Measurements from ENCODE around the gene TNFRSF1A. TPM values are rescaled to one million over a fixed set of nuclear protein-coding genes. Genes with fewer than 3 reads are reported as not detected.
A peak's percentile ranks its signal among the peaks of the same experiment; 100 is the strongest.

The TNFRSF1A gene
- total and polyA plus RNA-seq, 9 of the 15 experiments (the other 6 are each of a cell fraction or from before 2014, with no cell fraction given) = 0.76 to 43.5 (median 30.0) TPM

GRCh38 chr12:6376079-6376869 is 34.4 kb upstream of the TNFRSF1A start (continued):
- TF ChIP-seq RAD21 (CRISPR knock-in tag; conservative IDR thresholded peaks at IDR 0.05 in 1 of 2, IDR thresholded peaks at IDR 0.05 in 1 of 2) (0 out of 4 replicates have a peak, but pooled peaks of 1 of the 2 experiments have one; percentile 22), SRSF3 (IDR thresholded peaks at IDR 0.05; ENCODE audit: insufficient read depth, low read length) (no peak), CTCF (IDR thresholded peaks at IDR 0.05 in 2 of 3, conservative IDR thresholded peaks at IDR 0.05 in 1 of 3; ENCODE audit: insufficient read depth in 2 of 3, low read depth in 1 of 3, low read length in 3 of 3) (peak; percentile 23 to 33 (median 33); a peak in 2 of 6 replicates), TEAD4 (IDR thresholded peaks at IDR 0.05; ENCODE audit: low read length) (peak; percentile 28; the same call in 1 of the 2 replicates), TEAD4 (CRISPR knock-in tag; IDR thresholded peaks at IDR 0.05; ENCODE audit: borderline replicate concordance) (peak; percentile 89), ZFX (CRISPR knock-in tag; IDR thresholded peaks at IDR 0.05) (peak; percentile 35; the same call in 1 of the 2 replicates), MGA (IDR thresholded peaks at IDR 0.05) (peak; percentile 57; the same call in 1 of the 2 replicates), ZBTB1 (CRISPR knock-in tag; IDR thresholded peaks at IDR 0.05; ENCODE audit: borderline replicate concordance, low read depth) (no peak), TEAD2 (tag; IDR thresholded peaks at IDR 0.05) (peak; percentile 47; the same call in 1 of the 2 replicates), ZNF316 (IDR thresholded peaks at IDR 0.05) (no peak)

All from K562 (cell line).